ENCODE data around the gene CHGA. TPM values are rescaled to one million over a fixed set of nuclear protein-coding genes. Genes with fewer than 3 reads are reported as not detected.

The CHGA gene
- total and polyA plus RNA-seq, 7 donors: 0.04 to 0.87 (median 0.15) TPM; not detected in 3

DNA sequence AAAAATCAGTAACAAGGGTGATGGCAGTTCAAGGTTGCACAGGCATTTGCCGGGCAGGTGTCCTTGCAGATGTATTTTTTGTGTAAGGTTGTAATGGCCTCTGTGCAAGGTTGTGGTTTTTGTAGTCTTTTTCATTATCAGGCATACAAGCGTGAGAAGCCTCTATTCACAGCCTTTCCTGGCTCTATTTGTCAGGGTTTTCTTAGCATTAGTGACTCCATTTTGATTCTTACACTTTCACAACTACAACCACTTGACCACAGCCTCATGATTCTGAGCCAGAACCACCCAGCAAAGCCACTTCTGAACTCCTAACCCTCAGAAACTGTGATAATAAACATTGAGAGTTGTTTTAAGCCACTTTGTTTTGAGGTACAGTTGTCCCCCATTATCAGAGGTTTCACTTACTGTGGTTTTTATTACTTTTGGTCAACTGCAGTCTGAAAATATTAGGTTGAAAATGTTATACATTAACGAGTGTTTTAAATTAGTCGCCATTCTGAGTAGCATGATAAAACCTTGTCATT lies 27.5 kb upstream of the CHGA start:
- no peaks in the 10 kb centered on the region for H3K36me3 ChIP-seq (ENCODE audit: insufficient read depth in 1 of 2, low read depth in 1 of 2)
- intact Hi-C loops (cut with DNase I): no loop called here

DNA sequence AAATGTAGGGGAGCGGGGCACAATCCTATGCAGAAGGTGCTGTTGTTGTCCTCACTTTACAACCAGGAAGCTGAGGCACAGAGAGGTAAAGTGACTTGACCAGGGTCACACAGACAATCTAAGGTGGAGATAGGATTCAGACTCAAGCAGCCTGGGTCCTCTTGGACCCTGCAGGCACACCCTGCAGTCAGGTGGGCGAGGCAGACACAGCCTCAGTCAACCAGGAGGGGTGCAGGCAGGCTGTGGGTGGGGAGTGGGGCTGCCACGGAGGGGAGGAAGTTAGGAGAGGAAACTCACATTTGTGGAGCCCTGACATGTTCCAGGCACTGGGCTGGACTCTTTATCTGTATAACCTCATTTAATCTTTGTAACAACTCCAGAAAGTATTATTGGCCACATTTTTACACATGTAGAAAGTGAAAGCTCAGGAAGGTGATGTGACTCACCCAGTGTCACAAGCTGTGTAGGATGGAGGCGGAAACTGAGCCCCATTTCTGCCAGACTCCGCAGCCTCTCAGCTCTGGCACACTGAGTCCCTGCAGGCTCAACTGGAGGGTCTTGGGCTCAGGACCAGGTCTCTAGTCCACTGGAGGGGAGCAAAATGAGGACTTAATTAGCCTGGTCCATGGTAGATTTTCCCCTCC lies 24.9 kb upstream of the CHGA start:
- Histone ChIP-seq H3K36me3 (ENCODE audit: insufficient read depth in 1 of 2, low read depth in 1 of 2) (no peaks in the 10 kb centered on the region), H3K9me3 (no peaks in the 10 kb centered on the region), H3K27me3 (ENCODE audit: insufficient read depth in 3 of 3, low read length in 2 of 3) (peaks cover 0 to 14% (median 5%) of the 10 kb centered on the region in 3 donors), H3K4me3 (no peak overlapping the region), H3K4me1 (no peaks in the 10 kb centered on the region), H3K27ac (no peak overlapping the region)
- 80 to 86% (median 82%) methylated on average over 5 of the region's 5 CpGs for whole genome bisulfite sequencing, 3 donors
- ATAC-seq (no peak), DNase-seq (no peak)
- TF ChIP-seq, protein P1, sequence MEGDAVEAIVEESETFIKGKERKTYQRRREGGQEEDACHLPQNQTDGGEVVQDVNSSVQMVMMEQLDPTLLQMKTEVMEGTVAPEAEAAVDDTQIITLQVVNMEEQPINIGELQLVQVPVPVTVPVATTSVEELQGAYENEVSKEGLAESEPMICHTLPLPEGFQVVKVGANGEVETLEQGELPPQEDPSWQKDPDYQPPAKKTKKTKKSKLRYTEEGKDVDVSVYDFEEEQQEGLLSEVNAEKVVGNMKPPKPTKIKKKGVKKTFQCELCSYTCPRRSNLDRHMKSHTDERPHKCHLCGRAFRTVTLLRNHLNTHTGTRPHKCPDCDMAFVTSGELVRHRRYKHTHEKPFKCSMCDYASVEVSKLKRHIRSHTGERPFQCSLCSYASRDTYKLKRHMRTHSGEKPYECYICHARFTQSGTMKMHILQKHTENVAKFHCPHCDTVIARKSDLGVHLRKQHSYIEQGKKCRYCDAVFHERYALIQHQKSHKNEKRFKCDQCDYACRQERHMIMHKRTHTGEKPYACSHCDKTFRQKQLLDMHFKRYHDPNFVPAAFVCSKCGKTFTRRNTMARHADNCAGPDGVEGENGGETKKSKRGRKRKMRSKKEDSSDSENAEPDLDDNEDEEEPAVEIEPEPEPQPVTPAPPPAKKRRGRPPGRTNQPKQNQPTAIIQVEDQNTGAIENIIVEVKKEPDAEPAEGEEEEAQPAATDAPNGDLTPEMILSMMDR (IDR thresholded peaks at IDR 0.05): no peak
- intact Hi-C loops (cut with DNase I): no loop called here

More for the DNA sequence above, 27.5 kb upstream of the CHGA start:
- Histone ChIP-seq H3K9me3 (peaks cover 3% of the 10 kb centered on the region), H3K27ac (no peak overlapping the region), H3K27me3 (ENCODE audit: insufficient read depth in 3 of 3, low read length in 2 of 3) (peaks cover 0 to 2% (median 0%) of the 10 kb centered on the region in 3 donors), H3K4me1 (no peaks in the 10 kb centered on the region), H3K4me3 (no peak overlapping the region)
- DNase-seq (no peak), ATAC-seq (no peak)
- 86 to 93% (median 89%) methylated on average over 4 of the region's 4 CpGs for WGBS, 3 donors
- TF ChIP-seq, protein P1 (IDR thresholded peaks at IDR 0.05): no peak

DNA sequence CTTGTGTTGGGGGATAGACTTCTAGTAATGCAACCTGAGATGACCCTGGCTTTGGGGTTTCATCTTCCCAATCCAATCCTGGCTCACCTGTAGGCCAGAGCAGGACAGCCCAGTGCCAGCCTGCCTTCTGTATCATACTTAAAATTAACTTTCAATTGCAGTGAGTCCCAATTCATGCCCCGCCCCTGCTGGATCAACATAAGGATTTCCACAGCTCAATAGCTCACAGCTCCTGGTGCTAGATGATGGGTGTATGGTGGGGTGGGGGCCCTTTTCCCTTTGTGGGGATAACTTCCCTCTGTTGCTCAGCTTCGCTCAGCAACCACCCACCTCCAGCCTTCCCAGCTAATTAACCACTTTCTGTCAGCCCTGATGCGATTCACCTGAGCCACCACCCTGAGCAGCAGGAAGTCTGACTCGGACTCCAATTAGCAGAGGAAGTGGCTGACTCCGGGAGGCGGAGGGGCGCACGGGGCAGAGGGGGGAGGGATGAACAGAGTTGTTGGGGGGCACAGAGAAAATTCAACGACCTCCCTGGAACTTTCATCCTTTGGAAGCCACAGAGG lies 24.3 kb upstream of the CHGA start:
- no peaks in the 10 kb centered on the region for H3K4me1 ChIP-seq
- peaks cover 0 to 20% (median 8%) of the 10 kb centered on the region in 3 donors for H3K27me3 ChIP-seq (ENCODE audit: insufficient read depth in 3 of 3, low read length in 2 of 3)
- DNase-seq (no peak), ATAC-seq (no peak)
- intact Hi-C loops (cut with DNase I): no loop called here
- 42 to 56% (median 53%) methylated on average over 9 of the region's 9 CpGs for WGBS, 3 donors
- no peaks in the 10 kb centered on the region for H3K9me3 ChIP-seq
- H3K4me3 ChIP-seq: no peak overlapping the region
- H3K27ac ChIP-seq: no peak overlapping the region
- TF ChIP-seq, protein P1 (IDR thresholded peaks at IDR 0.05): no peak
- no peaks in the 10 kb centered on the region for H3K36me3 ChIP-seq (ENCODE audit: insufficient read depth in 1 of 2, low read depth in 1 of 2)

DNA sequence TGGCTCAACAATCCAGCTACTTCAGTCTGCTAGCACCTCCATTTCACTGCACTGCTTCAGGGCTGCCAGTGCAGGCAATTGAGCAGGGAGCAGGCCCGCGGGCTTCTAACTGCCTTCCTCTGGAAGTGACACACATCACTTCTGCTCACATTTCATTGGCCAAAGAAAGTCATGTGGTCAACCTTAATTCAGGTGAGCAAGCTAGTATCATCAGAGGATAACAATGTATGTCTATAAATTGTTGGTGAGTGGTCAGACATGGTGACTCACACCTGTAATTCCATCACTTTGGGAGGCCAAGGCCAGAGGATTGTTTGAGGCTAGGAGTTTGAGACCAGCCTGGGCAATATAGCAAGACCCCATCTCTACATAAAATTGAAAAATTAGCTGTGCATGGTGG lies 22.3 kb upstream of the CHGA start:
- Histone ChIP-seq H3K27ac (no peak overlapping the region), H3K36me3 (ENCODE audit: insufficient read depth in 1 of 2, low read depth in 1 of 2) (no peaks in the 10 kb centered on the region), H3K4me3 (no peak overlapping the region), H3K4me1 (no peaks in the 10 kb centered on the region), H3K27me3 (ENCODE audit: insufficient read depth in 3 of 3, low read length in 2 of 3) (peaks cover 0 to 22% (median 6%) of the 10 kb centered on the region in 3 donors), H3K9me3 (no peaks in the 10 kb centered on the region)
- ATAC-seq (no peak), DNase-seq (no peak)
- TF ChIP-seq, protein P1 (IDR thresholded peaks at IDR 0.05): no peak
- intact Hi-C loops (cut with DNase I): no loop called here
- 88 to 89% (median 89%) methylated on average over 2 of the region's 2 CpGs for WGBS, 3 donors
